ENCODE measurements around the gene MUSTN1. TPM values are rescaled to one million over a fixed set of nuclear protein-coding genes. Genes with fewer than 3 reads are reported as not detected.
A peak's percentile ranks its signal among the peaks of the same experiment; 100 is the strongest.

The MUSTN1 gene
- total and polyA plus RNA-seq, 2 of the 13 experiments (the other 11 are each of a cell fraction or from before 2014, with no cell fraction given): 0.84 to 1.4 TPM

DNA sequence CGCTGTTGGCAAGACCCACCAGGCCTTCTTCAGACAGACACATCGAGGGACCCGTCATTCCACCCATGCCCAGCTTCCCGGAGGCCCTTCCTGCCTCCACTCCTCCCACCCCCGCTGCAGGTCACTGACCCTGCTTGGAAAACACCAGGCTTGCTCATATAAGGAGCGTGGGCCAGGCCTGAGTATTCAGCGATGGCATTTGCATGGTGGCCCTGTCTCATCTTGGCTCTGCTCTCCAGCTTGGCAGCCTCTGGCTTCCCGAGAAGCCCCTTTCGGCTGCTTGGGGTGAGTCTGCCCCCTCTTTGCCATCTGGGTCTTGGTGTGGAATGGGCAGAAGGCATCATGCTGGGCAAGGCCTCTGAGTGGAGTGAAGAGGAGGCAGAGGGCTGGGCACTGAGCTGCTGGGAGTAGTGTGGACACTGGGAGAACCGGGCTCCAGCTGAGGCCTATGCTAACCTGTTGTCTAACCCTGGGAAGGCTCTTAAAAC is 40.2 kb downstream of the MUSTN1 start, which contains the start of gene ITIH3 (continued):
- TF ChIP-seq E2F2 (CRISPR knock-in tag; IDR thresholded peaks at IDR 0.05; ENCODE audit: borderline replicate concordance): no peak
- TF ChIP-seq MXD4 (CRISPR knock-in tag; IDR thresholded peaks at IDR 0.05): no peak
- TF ChIP-seq PITX1 (CRISPR knock-in tag; IDR thresholded peaks at IDR 0.05): 0 out of 2 replicates have a peak, but pooled peaks have one; percentile 12
- TF ChIP-seq ZBTB7A (CRISPR knock-in tag; IDR thresholded peaks at IDR 0.05): no peak
- peak; percentile 16; the same call in 1 of the 2 replicates for TF ChIP-seq ZNF614 (CRISPR knock-in tag; IDR thresholded peaks at IDR 0.05; ENCODE audit: borderline replicate concordance)
- TF ChIP-seq GPN1 (CRISPR knock-in tag; IDR thresholded peaks at IDR 0.05; ENCODE audit: borderline replicate concordance): no peak
- TF ChIP-seq, protein P1, sequence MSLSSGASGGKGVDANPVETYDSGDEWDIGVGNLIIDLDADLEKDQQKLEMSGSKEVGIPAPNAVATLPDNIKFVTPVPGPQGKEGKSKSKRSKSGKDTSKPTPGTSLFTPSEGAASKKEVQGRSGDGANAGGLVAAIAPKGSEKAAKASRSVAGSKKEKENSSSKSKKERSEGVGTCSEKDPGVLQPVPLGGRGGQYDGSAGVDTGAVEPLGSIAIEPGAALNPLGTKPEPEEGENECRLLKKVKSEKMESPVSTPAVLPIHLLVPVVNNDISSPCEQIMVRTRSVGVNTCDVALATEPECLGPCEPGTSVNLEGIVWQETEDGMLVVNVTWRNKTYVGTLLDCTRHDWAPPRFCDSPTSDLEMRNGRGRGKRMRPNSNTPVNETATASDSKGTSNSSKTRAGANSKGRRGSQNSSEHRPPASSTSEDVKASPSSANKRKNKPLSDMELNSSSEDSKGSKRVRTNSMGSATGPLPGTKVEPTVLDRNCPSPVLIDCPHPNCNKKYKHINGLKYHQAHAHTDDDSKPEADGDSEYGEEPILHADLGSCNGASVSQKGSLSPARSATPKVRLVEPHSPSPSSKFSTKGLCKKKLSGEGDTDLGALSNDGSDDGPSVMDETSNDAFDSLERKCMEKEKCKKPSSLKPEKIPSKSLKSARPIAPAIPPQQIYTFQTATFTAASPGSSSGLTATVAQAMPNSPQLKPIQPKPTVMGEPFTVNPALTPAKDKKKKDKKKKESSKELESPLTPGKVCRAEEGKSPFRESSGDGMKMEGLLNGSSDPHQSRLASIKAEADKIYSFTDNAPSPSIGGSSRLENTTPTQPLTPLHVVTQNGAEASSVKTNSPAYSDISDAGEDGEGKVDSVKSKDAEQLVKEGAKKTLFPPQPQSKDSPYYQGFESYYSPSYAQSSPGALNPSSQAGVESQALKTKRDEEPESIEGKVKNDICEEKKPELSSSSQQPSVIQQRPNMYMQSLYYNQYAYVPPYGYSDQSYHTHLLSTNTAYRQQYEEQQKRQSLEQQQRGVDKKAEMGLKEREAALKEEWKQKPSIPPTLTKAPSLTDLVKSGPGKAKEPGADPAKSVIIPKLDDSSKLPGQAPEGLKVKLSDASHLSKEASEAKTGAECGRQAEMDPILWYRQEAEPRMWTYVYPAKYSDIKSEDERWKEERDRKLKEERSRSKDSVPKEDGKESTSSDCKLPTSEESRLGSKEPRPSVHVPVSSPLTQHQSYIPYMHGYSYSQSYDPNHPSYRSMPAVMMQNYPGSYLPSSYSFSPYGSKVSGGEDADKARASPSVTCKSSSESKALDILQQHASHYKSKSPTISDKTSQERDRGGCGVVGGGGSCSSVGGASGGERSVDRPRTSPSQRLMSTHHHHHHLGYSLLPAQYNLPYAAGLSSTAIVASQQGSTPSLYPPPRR (CRISPR knock-in tag; IDR thresholded peaks at IDR 0.05; ENCODE audit: borderline replicate concordance): no peak
- TF ChIP-seq CHD2 (IDR thresholded peaks at IDR 0.05; ENCODE audit: low read depth, low read length): no peak
- no peak for TF ChIP-seq ATF6 (CRISPR knock-in tag; conservative IDR thresholded peaks at IDR 0.05)
- peak; percentile 40 for TF ChIP-seq TEAD3 (CRISPR knock-in tag; optimal IDR thresholded peaks at IDR 0.05; ENCODE audit: borderline replicate concordance)
- TF ChIP-seq, protein P2, sequence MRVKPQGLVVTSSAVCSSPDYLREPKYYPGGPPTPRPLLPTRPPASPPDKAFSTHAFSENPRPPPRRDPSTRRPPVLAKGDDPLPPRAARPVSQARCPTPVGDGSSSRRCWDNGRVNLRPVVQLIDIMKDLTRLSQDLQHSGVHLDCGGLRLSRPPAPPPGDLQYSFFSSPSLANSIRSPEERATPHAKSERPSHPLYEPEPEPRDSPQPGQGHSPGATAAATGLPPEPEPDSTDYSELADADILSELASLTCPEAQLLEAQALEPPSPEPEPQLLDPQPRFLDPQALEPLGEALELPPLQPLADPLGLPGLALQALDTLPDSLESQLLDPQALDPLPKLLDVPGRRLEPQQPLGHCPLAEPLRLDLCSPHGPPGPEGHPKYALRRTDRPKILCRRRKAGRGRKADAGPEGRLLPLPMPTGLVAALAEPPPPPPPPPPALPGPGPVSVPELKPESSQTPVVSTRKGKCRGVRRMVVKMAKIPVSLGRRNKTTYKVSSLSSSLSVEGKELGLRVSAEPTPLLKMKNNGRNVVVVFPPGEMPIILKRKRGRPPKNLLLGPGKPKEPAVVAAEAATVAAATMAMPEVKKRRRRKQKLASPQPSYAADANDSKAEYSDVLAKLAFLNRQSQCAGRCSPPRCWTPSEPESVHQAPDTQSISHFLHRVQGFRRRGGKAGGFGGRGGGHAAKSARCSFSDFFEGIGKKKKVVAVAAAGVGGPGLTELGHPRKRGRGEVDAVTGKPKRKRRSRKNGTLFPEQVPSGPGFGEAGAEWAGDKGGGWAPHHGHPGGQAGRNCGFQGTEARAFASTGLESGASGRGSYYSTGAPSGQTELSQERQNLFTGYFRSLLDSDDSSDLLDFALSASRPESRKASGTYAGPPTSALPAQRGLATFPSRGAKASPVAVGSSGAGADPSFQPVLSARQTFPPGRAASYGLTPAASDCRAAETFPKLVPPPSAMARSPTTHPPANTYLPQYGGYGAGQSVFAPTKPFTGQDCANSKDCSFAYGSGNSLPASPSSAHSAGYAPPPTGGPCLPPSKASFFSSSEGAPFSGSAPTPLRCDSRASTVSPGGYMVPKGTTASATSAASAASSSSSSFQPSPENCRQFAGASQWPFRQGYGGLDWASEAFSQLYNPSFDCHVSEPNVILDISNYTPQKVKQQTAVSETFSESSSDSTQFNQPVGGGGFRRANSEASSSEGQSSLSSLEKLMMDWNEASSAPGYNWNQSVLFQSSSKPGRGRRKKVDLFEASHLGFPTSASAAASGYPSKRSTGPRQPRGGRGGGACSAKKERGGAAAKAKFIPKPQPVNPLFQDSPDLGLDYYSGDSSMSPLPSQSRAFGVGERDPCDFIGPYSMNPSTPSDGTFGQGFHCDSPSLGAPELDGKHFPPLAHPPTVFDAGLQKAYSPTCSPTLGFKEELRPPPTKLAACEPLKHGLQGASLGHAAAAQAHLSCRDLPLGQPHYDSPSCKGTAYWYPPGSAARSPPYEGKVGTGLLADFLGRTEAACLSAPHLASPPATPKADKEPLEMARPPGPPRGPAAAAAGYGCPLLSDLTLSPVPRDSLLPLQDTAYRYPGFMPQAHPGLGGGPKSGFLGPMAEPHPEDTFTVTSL (CRISPR knock-in tag; IDR thresholded peaks at IDR 0.05; ENCODE audit: borderline replicate concordance): no peak
- no peak for TF ChIP-seq E2F5 (CRISPR knock-in tag; conservative IDR thresholded peaks at IDR 0.05)
- no peak for TF ChIP-seq SALL2 (CRISPR knock-in tag; IDR thresholded peaks at IDR 0.05)
- TF ChIP-seq NR2F2 (IDR thresholded peaks at IDR 0.05; ENCODE audit: borderline replicate concordance, low read depth): peak; percentile 71
